ENCODE measurements around the gene G3BP1.
"Not testable (repeated sequence)": the region's sequence is repeated elsewhere in the genome, so short reads cannot be mapped to it uniquely, and the experiment has no call there.

Gene G3BP1

GRCh38 chr5:151820903-151821302 is 49.1 kb downstream of the G3BP1 start:
- H3K27ac ChIP-seq (ENCODE audit: low read length) = no peak overlapping the region
- no peaks in the 10 kb centered on the region for H3K27me3 ChIP-seq (ENCODE audit: low read depth, low read length)
- no peaks in the 10 kb centered on the region for H3K9me3 ChIP-seq (ENCODE audit: control insufficient read depth in 1 of 2, low read length in 2 of 2)
- H3K4me3 ChIP-seq (ENCODE audit: low read depth in 1 of 2, low read length in 2 of 2) = no peak overlapping the region
- no peaks in the 10 kb centered on the region for H3K4me1 ChIP-seq (ENCODE audit: control insufficient read depth in 1 of 2, insufficient read depth in 2 of 2, low read length in 2 of 2)
- H3K36me3 ChIP-seq (ENCODE audit: control insufficient read depth in 1 of 2, insufficient read depth in 2 of 2, low read length in 2 of 2) = no peaks in the 10 kb centered on the region

- Histone ChIP-seq H3K27ac (ENCODE audit: low read length) (no peak overlapping the region), H3K27me3 (ENCODE audit: low read depth, low read length) (no peaks in the 10 kb centered on the region), H3K9me3 (ENCODE audit: control insufficient read depth in 1 of 2, low read length in 2 of 2) (no peaks in the 10 kb centered on the region), H3K4me1 (ENCODE audit: control insufficient read depth in 1 of 2, insufficient read depth in 2 of 2, low read length in 2 of 2) (no peaks in the 10 kb centered on the region), H3K36me3 (ENCODE audit: control insufficient read depth in 1 of 2, insufficient read depth in 2 of 2, low read length in 2 of 2) (no peaks in the 10 kb centered on the region), H3K4me3 (ENCODE audit: low read depth in 1 of 2, low read length in 2 of 2) (no peak overlapping the region)
These were observed 50.4 kb downstream of the G3BP1 start for GRCh38 chr5:151822141-151822540.

GRCh38 chr5:151825445-151825844 is 53.7 kb downstream of the G3BP1 start:
- Histone ChIP-seq H3K4me1 (ENCODE audit: control insufficient read depth in 1 of 2, insufficient read depth in 2 of 2, low read length in 2 of 2) (no peaks in the 10 kb centered on the region), H3K27me3 (ENCODE audit: low read depth, low read length) (no peaks in the 10 kb centered on the region), H3K36me3 (ENCODE audit: control insufficient read depth in 1 of 2, insufficient read depth in 2 of 2, low read length in 2 of 2) (no peaks in the 10 kb centered on the region), H3K9me3 (ENCODE audit: control insufficient read depth in 1 of 2, low read length in 2 of 2) (no peaks in the 10 kb centered on the region), H3K4me3 (ENCODE audit: low read depth in 1 of 2, low read length in 2 of 2) (no peak overlapping the region), H3K27ac (ENCODE audit: low read length) (no peak overlapping the region)

- Histone ChIP-seq H3K36me3 (ENCODE audit: control insufficient read depth in 1 of 2, insufficient read depth in 2 of 2, low read length in 2 of 2) (no peaks in the 10 kb centered on the region), H3K9me3 (ENCODE audit: control insufficient read depth in 1 of 2, low read length in 2 of 2) (no peaks in the 10 kb centered on the region), H3K4me1 (ENCODE audit: control insufficient read depth in 1 of 2, insufficient read depth in 2 of 2, low read length in 2 of 2) (peaks cover 0 to 3% of the 10 kb centered on the region in 2 donors), H3K4me3 (ENCODE audit: low read depth in 1 of 2, low read length in 2 of 2) (no peak overlapping the region), H3K27ac (ENCODE audit: low read length) (no peak overlapping the region), H3K27me3 (ENCODE audit: low read depth, low read length) (no peaks in the 10 kb centered on the region)
These were observed 57.6 kb downstream of the G3BP1 start for GRCh38 chr5:151829370-151829769.

- not testable (repeated sequence) for H3K36me3 ChIP-seq (ENCODE audit: control insufficient read depth in 1 of 2, insufficient read depth in 2 of 2, low read length in 2 of 2); H3K27ac ChIP-seq (ENCODE audit: low read length); H3K4me3 ChIP-seq (ENCODE audit: low read depth in 1 of 2, low read length in 2 of 2); H3K27me3 ChIP-seq (ENCODE audit: low read depth, low read length); H3K4me1 ChIP-seq (ENCODE audit: control insufficient read depth in 1 of 2, insufficient read depth in 2 of 2, low read length in 2 of 2)
- peaks cover 0 to 14% of the 10 kb centered on the region in 2 donors for H3K9me3 ChIP-seq (ENCODE audit: control insufficient read depth in 1 of 2, low read length in 2 of 2)
These were observed 61.1 kb downstream of the G3BP1 start for GRCh38 chr5:151832843-151833242.

- no peaks in the 10 kb centered on the region for H3K27me3 ChIP-seq (ENCODE audit: low read depth, low read length)
- H3K27ac ChIP-seq (ENCODE audit: low read length) = no peak overlapping the region
- peaks cover 0 to 2% of the 10 kb centered on the region in 2 donors for H3K9me3 ChIP-seq (ENCODE audit: control insufficient read depth in 1 of 2, low read length in 2 of 2)
- no peak overlapping the region for H3K4me3 ChIP-seq (ENCODE audit: low read depth in 1 of 2, low read length in 2 of 2)
- no peaks in the 10 kb centered on the region for H3K36me3 ChIP-seq (ENCODE audit: control insufficient read depth in 1 of 2, insufficient read depth in 2 of 2, low read length in 2 of 2)
- no peaks in the 10 kb centered on the region for H3K4me1 ChIP-seq (ENCODE audit: control insufficient read depth in 1 of 2, insufficient read depth in 2 of 2, low read length in 2 of 2)
These were observed 75.0 kb downstream of the G3BP1 start for GRCh38 chr5:151846765-151847164.

GRCh38 chr5:151847871-151848270 is 76.1 kb downstream of the G3BP1 start:
- Histone ChIP-seq H3K4me3 (ENCODE audit: low read depth in 1 of 2, low read length in 2 of 2) (no peak overlapping the region), H3K27ac (ENCODE audit: low read length) (no peak overlapping the region), H3K27me3 (ENCODE audit: low read depth, low read length) (no peaks in the 10 kb centered on the region), H3K9me3 (ENCODE audit: control insufficient read depth in 1 of 2, low read length in 2 of 2) (peaks cover 0 to 2% of the 10 kb centered on the region in 2 donors), H3K36me3 (ENCODE audit: control insufficient read depth in 1 of 2, insufficient read depth in 2 of 2, low read length in 2 of 2) (no peaks in the 10 kb centered on the region), H3K4me1 (ENCODE audit: control insufficient read depth in 1 of 2, insufficient read depth in 2 of 2, low read length in 2 of 2) (no peaks in the 10 kb centered on the region)

- no peaks in the 10 kb centered on the region for H3K27me3 ChIP-seq (ENCODE audit: low read depth, low read length)
- H3K4me1 ChIP-seq (ENCODE audit: control insufficient read depth in 1 of 2, insufficient read depth in 2 of 2, low read length in 2 of 2) = no peaks in the 10 kb centered on the region
- H3K4me3 ChIP-seq (ENCODE audit: low read depth in 1 of 2, low read length in 2 of 2) = no peak overlapping the region
- H3K27ac ChIP-seq (ENCODE audit: low read length) = no peak overlapping the region
- no peaks in the 10 kb centered on the region for H3K9me3 ChIP-seq (ENCODE audit: control insufficient read depth in 1 of 2, low read length in 2 of 2)
- no peaks in the 10 kb centered on the region for H3K36me3 ChIP-seq (ENCODE audit: control insufficient read depth in 1 of 2, insufficient read depth in 2 of 2, low read length in 2 of 2)
These were observed 83.9 kb downstream of the G3BP1 start for GRCh38 chr5:151855701-151856100.

- Histone ChIP-seq H3K4me3 (ENCODE audit: low read depth in 1 of 2, low read length in 2 of 2) (no peak overlapping the region), H3K4me1 (ENCODE audit: control insufficient read depth in 1 of 2, insufficient read depth in 2 of 2, low read length in 2 of 2) (no peaks in the 10 kb centered on the region), H3K9me3 (ENCODE audit: control insufficient read depth in 1 of 2, low read length in 2 of 2) (no peaks in the 10 kb centered on the region), H3K36me3 (ENCODE audit: control insufficient read depth in 1 of 2, insufficient read depth in 2 of 2, low read length in 2 of 2) (no peaks in the 10 kb centered on the region), H3K27ac (ENCODE audit: low read length) (no peak overlapping the region), H3K27me3 (ENCODE audit: low read depth, low read length) (no peaks in the 10 kb centered on the region)
These were observed 85.1 kb downstream of the G3BP1 start for GRCh38 chr5:151856861-151857260.

GRCh38 chr5:151860867-151861266 is 89.1 kb downstream of the G3BP1 start:
- not testable (repeated sequence) for H3K9me3 ChIP-seq (ENCODE audit: control insufficient read depth in 1 of 2, low read length in 2 of 2); H3K36me3 ChIP-seq (ENCODE audit: control insufficient read depth in 1 of 2, insufficient read depth in 2 of 2, low read length in 2 of 2); H3K4me3 ChIP-seq (ENCODE audit: low read depth in 1 of 2, low read length in 2 of 2); H3K4me1 ChIP-seq (ENCODE audit: control insufficient read depth in 1 of 2, insufficient read depth in 2 of 2, low read length in 2 of 2); H3K27me3 ChIP-seq (ENCODE audit: low read depth, low read length); H3K27ac ChIP-seq (ENCODE audit: low read length)

Data from muscle layer of duodenum (tissue), 2 donors.